ENCODE data around the gene HNRNPLL. TPM values are rescaled to one million over a fixed set of nuclear protein-coding genes. Genes with fewer than 3 reads are reported as not detected.

The HNRNPLL gene
- total RNA-seq, 1 donor, result 46.0 TPM

DNA sequence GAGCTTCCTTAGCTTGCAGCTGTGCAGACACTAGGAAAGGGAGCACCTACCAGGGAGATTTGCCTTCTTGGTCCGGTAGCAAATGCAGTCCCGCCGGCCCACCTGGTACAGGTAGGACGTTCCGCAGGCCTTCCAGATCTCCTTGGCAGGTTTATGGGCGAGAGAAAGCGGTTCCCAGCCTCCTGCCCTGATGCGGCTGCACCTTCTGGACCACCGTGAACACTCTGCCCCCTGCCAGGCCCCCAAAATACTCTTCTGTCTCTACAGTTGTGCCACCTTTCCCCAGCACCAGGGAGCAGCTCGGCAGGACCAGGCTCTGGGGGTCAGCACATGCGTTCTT, 67.4 kb downstream of the HNRNPLL start:
- no peaks in the 10 kb centered on the region for H3K36me3 ChIP-seq (ENCODE audit: insufficient read depth, low read length)
- H3K27ac ChIP-seq (ENCODE audit: low read depth, low read length), result no peak overlapping the region
- DNase-seq (ENCODE audit: insufficient read length, low spot score, missing footprints), result no peak
- H3K9me3 ChIP-seq (ENCODE audit: low read depth, low read length), result no peaks in the 10 kb centered on the region
- H3K4me3 ChIP-seq (ENCODE audit: insufficient read depth, low read length), result peak overlapping the region; percentile 77
- H3K79me2 ChIP-seq (ENCODE audit: insufficient read depth, low read length), result no peaks in the 10 kb centered on the region
- H4K20me1 ChIP-seq (ENCODE audit: insufficient read depth, low read length), result no peaks in the 10 kb centered on the region
- H3K27me3 ChIP-seq (ENCODE audit: insufficient read depth, low read length), result peaks cover 13% of the 10 kb centered on the region
- TF ChIP-seq, protein P1, sequence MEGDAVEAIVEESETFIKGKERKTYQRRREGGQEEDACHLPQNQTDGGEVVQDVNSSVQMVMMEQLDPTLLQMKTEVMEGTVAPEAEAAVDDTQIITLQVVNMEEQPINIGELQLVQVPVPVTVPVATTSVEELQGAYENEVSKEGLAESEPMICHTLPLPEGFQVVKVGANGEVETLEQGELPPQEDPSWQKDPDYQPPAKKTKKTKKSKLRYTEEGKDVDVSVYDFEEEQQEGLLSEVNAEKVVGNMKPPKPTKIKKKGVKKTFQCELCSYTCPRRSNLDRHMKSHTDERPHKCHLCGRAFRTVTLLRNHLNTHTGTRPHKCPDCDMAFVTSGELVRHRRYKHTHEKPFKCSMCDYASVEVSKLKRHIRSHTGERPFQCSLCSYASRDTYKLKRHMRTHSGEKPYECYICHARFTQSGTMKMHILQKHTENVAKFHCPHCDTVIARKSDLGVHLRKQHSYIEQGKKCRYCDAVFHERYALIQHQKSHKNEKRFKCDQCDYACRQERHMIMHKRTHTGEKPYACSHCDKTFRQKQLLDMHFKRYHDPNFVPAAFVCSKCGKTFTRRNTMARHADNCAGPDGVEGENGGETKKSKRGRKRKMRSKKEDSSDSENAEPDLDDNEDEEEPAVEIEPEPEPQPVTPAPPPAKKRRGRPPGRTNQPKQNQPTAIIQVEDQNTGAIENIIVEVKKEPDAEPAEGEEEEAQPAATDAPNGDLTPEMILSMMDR (IDR thresholded peaks at IDR 0.05; ENCODE audit: extremely low read depth, low read depth, low read length), result no peak
- H3K4me2 ChIP-seq (ENCODE audit: insufficient read depth, low read length), result peak overlapping the region; percentile 97
- peaks cover 4% of the 10 kb centered on the region for H3K4me1 ChIP-seq (ENCODE audit: insufficient read depth, low read length)
- no peak overlapping the region for H2AFZ ChIP-seq (ENCODE audit: low read length)

DNA sequence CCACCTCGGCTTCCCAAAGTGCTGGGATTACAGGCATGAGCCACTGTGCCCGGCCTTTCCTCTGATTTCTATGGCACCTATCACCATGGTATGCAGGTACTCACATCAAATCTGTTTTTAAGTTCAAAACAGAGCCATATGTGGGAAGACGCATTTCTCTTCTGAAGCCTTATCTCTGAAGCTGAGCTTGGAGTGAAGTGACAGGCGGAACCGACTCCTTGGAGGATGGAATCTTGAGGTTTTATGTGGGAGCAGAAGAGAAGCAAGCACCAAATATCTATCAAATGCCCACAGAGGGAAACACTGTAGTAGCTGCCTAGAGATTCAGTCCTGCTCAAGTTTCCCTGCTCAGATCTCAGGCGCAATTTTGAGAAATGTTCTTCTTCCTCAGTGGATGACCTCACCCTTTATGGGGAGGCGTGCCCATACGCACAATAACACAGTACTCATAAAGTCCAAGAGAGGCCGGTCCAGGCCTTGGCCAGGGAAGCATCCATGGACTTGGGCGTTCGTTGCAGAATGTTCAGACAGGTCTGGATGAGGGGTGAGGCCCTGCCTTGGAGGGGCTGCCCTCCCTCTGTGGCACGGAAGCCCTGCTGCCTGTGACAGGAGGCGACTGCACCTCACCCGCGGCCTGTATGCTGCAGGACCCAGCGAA, 67.9 kb downstream of the HNRNPLL start:
- no peak for DNase-seq (ENCODE audit: insufficient read length, low spot score, missing footprints)
- no peak overlapping the region for H3K4me2 ChIP-seq (ENCODE audit: insufficient read depth, low read length)
- peaks cover 4% of the 10 kb centered on the region for H3K4me1 ChIP-seq (ENCODE audit: insufficient read depth, low read length)

DNA sequence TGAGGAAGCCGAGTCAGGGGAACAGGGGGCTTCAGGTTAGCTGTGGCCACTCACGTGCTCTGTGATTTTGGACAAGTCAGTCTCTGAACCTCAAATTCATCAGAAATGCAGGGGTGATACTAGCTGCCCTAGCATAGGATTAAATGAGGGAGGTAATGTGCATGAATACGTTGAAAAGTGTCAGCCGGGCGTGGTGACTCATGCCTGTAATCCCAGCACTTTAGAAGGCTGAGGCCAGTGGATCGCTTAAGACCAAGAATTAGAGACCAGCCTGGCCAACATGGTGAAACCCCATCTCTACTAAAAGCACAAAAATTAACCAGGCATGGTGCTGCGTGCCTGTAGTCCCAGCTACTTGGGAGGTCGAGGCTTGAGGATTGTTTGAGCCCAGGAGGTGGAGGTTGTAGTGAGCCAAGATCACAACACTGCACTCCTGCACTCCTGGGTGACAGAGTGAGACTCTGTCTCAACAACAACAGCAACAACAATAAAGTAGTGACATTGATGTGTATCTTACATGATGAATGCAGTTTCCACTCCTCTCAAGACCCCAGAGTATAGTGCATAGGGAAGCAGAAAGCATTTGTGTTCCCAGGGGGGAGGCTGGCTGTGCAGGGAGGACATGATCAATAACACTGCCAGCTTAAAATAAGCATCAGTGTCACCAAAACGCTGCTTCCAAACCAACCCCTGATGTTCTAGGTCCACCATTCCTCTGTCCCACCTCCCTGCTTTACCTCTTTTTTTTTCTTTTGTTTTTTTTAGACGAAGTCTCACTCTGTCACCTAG, 68.8 kb downstream of the HNRNPLL start:
- no peak overlapping the region for H2AFZ ChIP-seq (ENCODE audit: low read length)
- peaks cover 10% of the 10 kb centered on the region for H3K27me3 ChIP-seq (ENCODE audit: insufficient read depth, low read length)
- H3K4me2 ChIP-seq (ENCODE audit: insufficient read depth, low read length), result no peak overlapping the region
- H3K4me3 ChIP-seq (ENCODE audit: insufficient read depth, low read length), result no peak overlapping the region
- peaks cover 4% of the 10 kb centered on the region for H3K4me1 ChIP-seq (ENCODE audit: insufficient read depth, low read length)
- H3K79me2 ChIP-seq (ENCODE audit: insufficient read depth, low read length), result no peaks in the 10 kb centered on the region
- DNase-seq (ENCODE audit: insufficient read length, low spot score, missing footprints), result peak; percentile 58
- TF ChIP-seq, protein P1 (IDR thresholded peaks at IDR 0.05; ENCODE audit: extremely low read depth, low read depth, low read length), result no peak
- no peaks in the 10 kb centered on the region for H4K20me1 ChIP-seq (ENCODE audit: insufficient read depth, low read length)
- H3K27ac ChIP-seq (ENCODE audit: low read depth, low read length), result no peak overlapping the region
- H3K36me3 ChIP-seq (ENCODE audit: insufficient read depth, low read length), result no peaks in the 10 kb centered on the region
- no peaks in the 10 kb centered on the region for H3K9me3 ChIP-seq (ENCODE audit: low read depth, low read length)

More for the DNA sequence above, 67.9 kb downstream of the HNRNPLL start:
- H3K9me3 ChIP-seq (ENCODE audit: low read depth, low read length), result no peaks in the 10 kb centered on the region
- no peak overlapping the region for H2AFZ ChIP-seq (ENCODE audit: low read length)
- no peak overlapping the region for H3K27ac ChIP-seq (ENCODE audit: low read depth, low read length)
- no peaks in the 10 kb centered on the region for H4K20me1 ChIP-seq (ENCODE audit: insufficient read depth, low read length)
- no peak overlapping the region for H3K4me3 ChIP-seq (ENCODE audit: insufficient read depth, low read length)
- peaks cover 13% of the 10 kb centered on the region for H3K27me3 ChIP-seq (ENCODE audit: insufficient read depth, low read length)
- TF ChIP-seq, protein P1 (IDR thresholded peaks at IDR 0.05; ENCODE audit: extremely low read depth, low read depth, low read length), result no peak
- no peaks in the 10 kb centered on the region for H3K36me3 ChIP-seq (ENCODE audit: insufficient read depth, low read length)
- no peaks in the 10 kb centered on the region for H3K79me2 ChIP-seq (ENCODE audit: insufficient read depth, low read length)

DNA sequence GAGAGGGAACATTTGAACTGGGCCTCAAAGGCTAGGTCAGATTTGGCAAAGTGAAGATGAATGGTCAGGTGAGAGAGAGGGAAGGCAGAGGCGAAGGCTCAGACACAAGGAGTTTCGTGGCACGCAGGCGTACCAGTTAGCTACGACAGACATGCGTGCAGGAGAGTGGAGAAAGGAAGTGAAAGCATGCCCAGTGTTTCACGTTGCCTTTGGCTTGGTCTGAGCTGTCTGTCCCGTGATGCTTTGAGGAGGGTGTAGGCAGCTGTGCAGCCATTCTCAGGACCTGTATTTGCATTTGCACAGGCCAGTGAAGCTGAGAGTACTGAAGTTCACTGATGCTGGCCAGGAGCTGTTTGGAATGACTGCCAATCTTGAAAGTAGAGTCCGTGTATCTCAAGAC, 69.5 kb downstream of the HNRNPLL start:
- TF ChIP-seq, protein P1 (IDR thresholded peaks at IDR 0.05; ENCODE audit: extremely low read depth, low read depth, low read length), result no peak

More for the DNA sequence above, 69.5 kb downstream of the HNRNPLL start:
- DNase-seq (ENCODE audit: insufficient read length, low spot score, missing footprints), result no peak
- Histone ChIP-seq H3K27ac (ENCODE audit: low read depth, low read length) (no peak overlapping the region), H3K27me3 (ENCODE audit: insufficient read depth, low read length) (peaks cover 8% of the 10 kb centered on the region), H3K4me3 (ENCODE audit: insufficient read depth, low read length) (no peak overlapping the region), H3K4me2 (ENCODE audit: insufficient read depth, low read length) (no peak overlapping the region), H2AFZ (ENCODE audit: low read length) (peak overlapping the region; percentile 22), H3K79me2 (ENCODE audit: insufficient read depth, low read length) (no peaks in the 10 kb centered on the region), H3K36me3 (ENCODE audit: insufficient read depth, low read length) (no peaks in the 10 kb centered on the region), H4K20me1 (ENCODE audit: insufficient read depth, low read length) (no peaks in the 10 kb centered on the region), H3K4me1 (ENCODE audit: insufficient read depth, low read length) (peaks cover 9% of the 10 kb centered on the region), H3K9me3 (ENCODE audit: low read depth, low read length) (no peaks in the 10 kb centered on the region)
